ENCODE results near the gene GPR3. TPM values are rescaled to one million over a fixed set of nuclear protein-coding genes. Genes with fewer than 3 reads are reported as not detected.
A peak's percentile ranks its signal among the peaks of the same experiment; 100 is the strongest.

Gene GPR3
- total RNA-seq, 1 experiment from 2014 or later, result 4.4 TPM

DNA sequence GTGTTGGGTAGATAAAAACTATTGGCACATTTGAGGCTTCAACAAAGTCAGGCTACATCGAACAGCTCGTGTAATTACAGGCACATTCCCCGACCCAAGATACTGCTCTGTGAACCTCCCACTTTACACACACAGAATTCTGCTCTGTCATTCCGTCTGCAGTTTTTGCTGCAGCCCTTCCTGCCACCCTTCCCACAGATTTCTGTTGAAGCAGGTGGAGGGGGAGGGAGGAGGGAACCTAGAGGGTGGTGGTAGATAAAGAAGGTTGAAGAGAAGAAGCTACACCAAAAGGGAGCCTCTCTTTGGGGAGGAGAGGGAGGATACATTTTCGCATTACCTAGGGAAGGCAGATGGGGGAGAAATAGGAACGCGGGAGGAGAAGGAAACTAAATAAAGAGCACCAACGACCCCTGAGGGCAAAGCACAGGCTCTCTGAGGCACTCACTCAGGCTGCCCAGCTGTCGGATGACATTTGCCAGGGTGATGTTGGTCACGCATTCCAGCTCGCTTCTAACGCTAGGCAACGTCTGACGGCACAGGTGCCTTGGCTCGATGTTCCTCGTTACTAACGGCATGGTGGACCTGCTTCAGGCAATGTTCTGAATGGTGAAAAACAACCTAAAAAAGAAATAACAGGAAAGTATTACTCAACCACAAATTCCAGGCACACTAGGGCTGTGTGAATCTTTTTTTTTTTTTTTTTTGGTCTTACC lies 36.0 kb downstream of the GPR3 start:
- Histone ChIP-seq H2BK15ac (ENCODE audit: low read depth, low read length) (no peak overlapping the region), H2BK120ac (ENCODE audit: low read depth, low read length, poor library complexity, severe bottlenecking) (no peak overlapping the region), H3K4me2 (ENCODE audit: insufficient read depth, insufficient read length, low read length) (no peak overlapping the region), H3K23me2 (ENCODE audit: insufficient read length, low read depth, low read length, poor library complexity, severe bottlenecking) (no peaks in the 10 kb centered on the region), H3K9ac (ENCODE audit: extremely low read depth, insufficient read length, low read length) (no peak overlapping the region), H3K79me2 (ENCODE audit: insufficient read depth, low read length) (peaks cover 5% of the 10 kb centered on the region; the same call in 1 of the 2 replicates), H4K91ac (ENCODE audit: insufficient read length, low read depth, low read length) (no peak overlapping the region), H2BK12ac (ENCODE audit: insufficient read length, low read depth, low read length) (no peak overlapping the region), H3K14ac (ENCODE audit: insufficient read depth, low read length) (no peak overlapping the region), H3K18ac (ENCODE audit: insufficient read length, low read depth, low read length) (no peak overlapping the region), H3K27ac (ENCODE audit: insufficient read length, low read depth, low read length) (no peak overlapping the region), H3K56ac (ENCODE audit: insufficient read length, low read depth, low read length) (no peak overlapping the region), H3K27me3 (ENCODE audit: insufficient read depth, low read length) (no peaks in the 10 kb centered on the region), H4K5ac (ENCODE audit: insufficient read length, low read depth, low read length) (no peak overlapping the region), H4K8ac (replicated peaks; ENCODE audit: insufficient read length, low read depth, low read length) (no peak overlapping the region), H4K20me1 (ENCODE audit: control insufficient read depth, insufficient read depth, insufficient read length) (no peaks in the 10 kb centered on the region), H3K4me1 (ENCODE audit: insufficient read depth, low read length) (peaks cover 15% of the 10 kb centered on the region; the same call in 1 of the 2 replicates), H3T11ph (ENCODE audit: low read length) (no peak overlapping the region), H3K23ac (ENCODE audit: insufficient read length, low read depth, low read length) (no peak overlapping the region), H2AK5ac (ENCODE audit: insufficient read length, low read length) (no peak overlapping the region), H2BK20ac (ENCODE audit: low read depth, low read length, poor library complexity, severe bottlenecking) (no peak overlapping the region), H2AFZ (ENCODE audit: low read length) (no peak overlapping the region), H3K9me3 (ENCODE audit: control insufficient read depth, low read depth, low read length) (no peaks in the 10 kb centered on the region), H3K4ac (ENCODE audit: low read depth, low read length) (no peak overlapping the region), H3K79me1 (ENCODE audit: insufficient read depth, low read depth, low read length, poor library complexity, severe bottlenecking) (peaks cover 2% of the 10 kb centered on the region), H2BK5ac (ENCODE audit: insufficient read length, low read length) (no peak overlapping the region)
- TF ChIP-seq, protein P1, sequence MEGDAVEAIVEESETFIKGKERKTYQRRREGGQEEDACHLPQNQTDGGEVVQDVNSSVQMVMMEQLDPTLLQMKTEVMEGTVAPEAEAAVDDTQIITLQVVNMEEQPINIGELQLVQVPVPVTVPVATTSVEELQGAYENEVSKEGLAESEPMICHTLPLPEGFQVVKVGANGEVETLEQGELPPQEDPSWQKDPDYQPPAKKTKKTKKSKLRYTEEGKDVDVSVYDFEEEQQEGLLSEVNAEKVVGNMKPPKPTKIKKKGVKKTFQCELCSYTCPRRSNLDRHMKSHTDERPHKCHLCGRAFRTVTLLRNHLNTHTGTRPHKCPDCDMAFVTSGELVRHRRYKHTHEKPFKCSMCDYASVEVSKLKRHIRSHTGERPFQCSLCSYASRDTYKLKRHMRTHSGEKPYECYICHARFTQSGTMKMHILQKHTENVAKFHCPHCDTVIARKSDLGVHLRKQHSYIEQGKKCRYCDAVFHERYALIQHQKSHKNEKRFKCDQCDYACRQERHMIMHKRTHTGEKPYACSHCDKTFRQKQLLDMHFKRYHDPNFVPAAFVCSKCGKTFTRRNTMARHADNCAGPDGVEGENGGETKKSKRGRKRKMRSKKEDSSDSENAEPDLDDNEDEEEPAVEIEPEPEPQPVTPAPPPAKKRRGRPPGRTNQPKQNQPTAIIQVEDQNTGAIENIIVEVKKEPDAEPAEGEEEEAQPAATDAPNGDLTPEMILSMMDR (conservative IDR thresholded peaks at IDR 0.05), result no peak
- Mint-ChIP-seq H3K27me3 (ENCODE audit: low read depth) (no peaks in the 10 kb centered on the region), H3K27ac (peak overlapping the region; percentile 85 to 96 (median 86)), H3K9me3 (no peaks in the 10 kb centered on the region), H3K4me3 (peak overlapping the region in 1 of 2 experiments; percentile 31; a peak in 3 of 5 replicates), H3K36me3 (ENCODE audit: insufficient read depth in 1 of 3, low read depth in 3 of 3) (peaks cover 12 to 19% (median 18%) of the 10 kb centered on the region in 3 experiments; a peak in 6 of 7 replicates), H3K4me1 (peaks cover 44 to 46% of the 10 kb centered on the region in 2 experiments)
- DNase-seq, result no peak
- WGBS (ENCODE audit: extremely low coverage, insufficient read length, low lambda C conversion rate), result no CpG with 5 or more reads among the region's 17 CpGs

All from H9 (cell line).